ENCODE data around the gene SLC25A26.
A peak's percentile ranks its signal among the peaks of the same experiment; 100 is the strongest.

Gene SLC25A26

GRCh38 chr3:66227915-66228314 lies 7.1 kb downstream of the SLC25A26 start:
- DNase-seq: no peak

GRCh38 chr3:66228707-66229106 lies 7.9 kb downstream of the SLC25A26 start:
- DNase-seq: no peak

- no peak for DNase-seq
Observed at GRCh38 chr3:66229931-66230330, 9.1 kb downstream of the SLC25A26 start.

GRCh38 chr3:66233033-66233432 lies 12.2 kb downstream of the SLC25A26 start:
- DNase-seq: no peak

- DNase-seq: no peak
Observed at GRCh38 chr3:66236281-66236680, 15.5 kb downstream of the SLC25A26 start.

- no peak for DNase-seq
Observed at GRCh38 chr3:66237552-66237951, 16.8 kb downstream of the SLC25A26 start.

GRCh38 chr3:66239513-66240123 lies 18.8 kb downstream of the SLC25A26 start:
- no peak for DNase-seq

GRCh38 chr3:66241466-66241865 lies 20.7 kb downstream of the SLC25A26 start:
- DNase-seq: no peak

- DNase-seq: no peak
Observed at GRCh38 chr3:66242788-66243464, 22.1 kb downstream of the SLC25A26 start.

GRCh38 chr3:66248641-66249040 lies 27.8 kb downstream of the SLC25A26 start:
- DNase-seq: no peak

- peak; percentile 49 for DNase-seq
Observed at GRCh38 chr3:66253790-66254620, 33.2 kb downstream of the SLC25A26 start.

GRCh38 chr3:66255865-66256264 lies 35.1 kb downstream of the SLC25A26 start:
- no peak for DNase-seq

- no peak for DNase-seq
Observed at GRCh38 chr3:66256806-66257205, 36.0 kb downstream of the SLC25A26 start.

GRCh38 chr3:66259566-66260255 lies 38.9 kb downstream of the SLC25A26 start:
- DNase-seq: no peak

GRCh38 chr3:66260431-66260830 lies 39.6 kb downstream of the SLC25A26 start:
- DNase-seq: no peak

GRCh38 chr3:66261355-66261754 lies 40.6 kb downstream of the SLC25A26 start:
- DNase-seq: no peak

- DNase-seq: no peak
Observed at GRCh38 chr3:66265649-66266048, 44.8 kb downstream of the SLC25A26 start.

- no peak for DNase-seq
Observed at GRCh38 chr3:66266551-66266950, 45.8 kb downstream of the SLC25A26 start.

GRCh38 chr3:66267031-66267430 lies 46.2 kb downstream of the SLC25A26 start:
- no peak for DNase-seq

- no peak for DNase-seq
Observed at GRCh38 chr3:66267906-66268305, 47.1 kb downstream of the SLC25A26 start.

- no peak for DNase-seq
Observed at GRCh38 chr3:66268864-66269263, 48.1 kb downstream of the SLC25A26 start.

- no peak for DNase-seq
Observed at GRCh38 chr3:66269411-66269810, 48.6 kb downstream of the SLC25A26 start.

GRCh38 chr3:66270288-66270687 lies 49.5 kb downstream of the SLC25A26 start:
- no peak for DNase-seq
